Neural cell (in vitro differentiated cells): ENCODE measurements around the gene TBC1D5.

Experiments
- EZH2 ChIP-seq: fragments of 200-600, 300-800 bp; shearing (Covaris generic), sonication (generic); IDR thresholded peaks from 2 replicates; pipeline ENCODE4 v1.6.1; 2014; ENCODE audit warnings: antibody characterized with exemption, low read length, borderline replicate concordance, mild to moderate bottlenecking; ENCODE audit not compliant: insufficient read depth, poor library complexity, severe bottlenecking
- REST ChIP-seq: IDR thresholded peaks from 2 replicates; pipeline ENCODE4 v1.6.1; 2012; ENCODE audit warnings: borderline replicate concordance

GRCh38 chr3:17607905-17608304 lies 134.5 kb downstream of the TBC1D5 start:
- TF ChIP-seq REST (no peak), EZH2 (no peak)
